GM19239 (cell line): ENCODE data around the gene PPBP.
"Not testable (repeated sequence)": the region's sequence is repeated elsewhere in the genome, so short reads cannot be mapped to it uniquely, and the experiment has no call there.

ENCODE experiments used
- DNase-seq: peaks from one replicate; pipeline ENCODE4 v3.0.0; 2011; ENCODE audit warnings: low spot score; ENCODE audit not compliant: insufficient read length
- FAIRE-seq: peaks from 2 replicates; lab custom pipeline; 2011; peaks lifted over from hg19 to GRCh38; lab: Jason Lieb, UNC

Gene PPBP

DNA sequence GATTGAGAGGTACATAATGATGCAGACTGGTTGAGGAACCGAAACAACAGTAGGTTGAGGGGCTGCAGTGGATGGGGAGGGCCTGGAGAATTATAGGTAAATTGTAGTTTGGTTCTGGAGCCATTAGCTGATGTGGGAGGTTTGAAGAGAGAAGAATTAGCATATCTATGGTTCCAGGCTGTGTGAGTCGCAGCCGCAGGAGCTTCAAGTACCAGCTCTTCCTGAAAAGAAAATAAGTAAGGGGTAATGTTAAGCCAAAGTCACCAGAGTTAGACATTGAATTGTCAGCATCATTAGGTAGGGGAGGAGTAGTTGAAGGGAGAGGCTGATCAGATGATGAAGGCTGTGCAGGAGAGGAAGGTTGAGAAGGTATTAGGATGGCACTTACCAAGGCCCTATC, 35.6 kb downstream of the PPBP start:
- no peak for DNase-seq
- FAIRE-seq: no peak

DNA sequence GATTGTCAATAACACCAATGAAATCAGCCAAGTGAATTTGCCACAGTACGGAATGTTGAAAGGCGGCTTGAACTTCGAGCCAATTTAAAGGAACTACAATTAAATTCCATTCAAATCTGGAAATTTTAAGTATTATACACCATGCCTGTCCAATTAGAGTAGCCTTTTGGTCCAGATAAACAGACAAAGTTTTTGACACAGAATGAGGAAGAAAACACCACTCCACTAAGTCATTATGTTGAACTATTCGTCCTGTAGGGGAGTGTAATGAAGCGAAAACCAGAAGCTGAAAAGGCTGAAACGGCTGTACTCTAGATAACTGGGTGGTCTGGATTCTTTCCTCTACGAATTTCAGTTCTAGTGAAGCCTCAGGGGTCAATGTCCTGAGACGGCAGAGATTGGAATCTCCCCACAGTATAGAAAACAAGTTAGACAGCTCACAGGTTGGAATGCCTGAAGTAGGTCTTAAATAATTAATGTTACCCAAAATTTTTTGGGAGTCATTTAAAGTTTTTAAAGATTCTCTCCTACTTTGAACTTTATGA, 37.5 kb downstream of the PPBP start:
- not testable (repeated sequence) for FAIRE-seq

DNA sequence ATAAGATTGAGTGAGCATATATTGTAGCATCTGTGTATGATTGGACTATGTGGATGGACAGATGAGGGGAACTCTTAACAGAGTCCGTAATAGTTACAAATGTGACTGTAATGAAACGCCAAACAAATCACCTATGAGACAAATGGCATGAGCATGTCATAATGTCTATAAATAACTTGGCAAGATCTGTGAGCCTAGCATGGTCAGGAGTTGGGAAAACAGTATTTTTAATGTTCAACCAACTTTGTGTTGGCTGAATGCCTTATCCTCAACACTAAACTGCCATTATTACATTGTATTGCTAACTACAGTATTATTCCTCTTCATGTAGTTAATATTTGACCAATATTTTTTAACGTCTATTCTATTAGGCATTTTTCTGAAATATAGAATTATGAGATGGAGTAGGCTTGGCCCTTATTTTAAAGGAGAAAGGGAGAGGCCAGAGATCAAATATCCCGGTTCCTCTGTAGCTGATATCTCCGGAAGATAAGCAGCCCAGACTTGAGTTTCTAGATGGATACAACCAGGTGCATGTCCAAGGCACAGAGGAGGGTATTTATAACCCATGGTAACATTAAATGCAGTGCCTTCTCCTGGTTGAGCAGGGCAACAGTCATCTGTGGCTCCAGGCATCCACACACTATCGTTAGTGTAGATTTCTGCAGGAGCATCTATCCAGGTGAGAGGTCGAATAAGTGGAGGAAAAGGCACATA, 38.8 kb downstream of the PPBP start:
- FAIRE-seq: no peak

More for the DNA sequence above, 37.5 kb downstream of the PPBP start:
- not testable (repeated sequence) for DNase-seq

DNA sequence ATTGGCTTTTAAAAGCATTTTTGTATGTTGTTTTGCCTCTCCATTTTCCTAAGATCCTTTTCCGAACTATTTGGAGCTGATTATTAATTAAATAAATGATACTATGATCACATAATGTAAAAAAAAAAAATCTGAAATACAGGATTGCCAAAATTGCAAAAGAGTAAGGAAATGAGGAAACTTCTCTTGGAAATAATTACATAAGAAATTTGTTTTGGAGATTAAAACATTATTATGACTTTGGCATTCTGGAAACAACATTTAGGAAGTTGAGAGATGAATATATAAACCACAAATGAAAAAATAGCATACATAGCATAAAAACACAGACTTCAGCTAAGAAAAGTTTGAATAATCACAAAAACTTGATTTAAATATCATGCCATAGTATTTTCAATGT, 39.7 kb downstream of the PPBP start:
- no peak for DNase-seq
- FAIRE-seq: no peak

More for the DNA sequence above, 38.8 kb downstream of the PPBP start:
- no peak for DNase-seq

DNA sequence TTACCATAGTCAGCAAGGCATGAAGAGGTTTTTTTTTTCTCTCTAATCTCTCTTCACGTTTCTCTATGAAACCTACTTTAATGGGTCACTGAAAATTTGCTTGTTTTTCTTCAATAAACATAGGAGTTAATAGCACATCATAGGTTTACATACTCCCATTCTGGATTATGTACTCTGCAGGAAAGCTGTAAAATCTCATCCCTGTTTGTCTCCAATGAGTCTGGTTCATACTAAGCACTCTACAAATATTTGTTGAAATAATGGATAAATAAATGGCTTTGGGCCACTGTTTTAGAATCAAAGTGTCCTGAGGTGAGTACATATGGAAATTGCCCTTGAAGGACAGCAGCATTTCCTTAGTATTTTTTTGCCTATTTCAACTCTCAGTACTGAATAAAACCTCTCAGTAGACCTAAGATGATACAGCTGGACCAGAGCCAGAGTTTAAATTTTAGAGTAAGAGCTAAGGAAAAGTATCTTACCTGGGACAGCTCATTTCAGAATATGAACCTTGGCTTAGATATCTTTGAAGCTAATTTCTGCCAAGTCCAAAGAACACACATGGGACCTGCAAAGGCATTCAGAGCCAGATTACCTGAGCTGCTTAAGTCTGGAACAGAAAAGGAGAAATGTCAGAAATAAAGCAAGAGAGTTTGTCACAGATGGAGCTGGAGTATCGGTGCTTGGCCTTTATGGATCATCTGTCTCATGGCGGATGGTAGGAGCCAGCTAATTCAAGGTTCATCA, 40.6 kb downstream of the PPBP start:
- no peak for DNase-seq
- FAIRE-seq: no peak

DNA sequence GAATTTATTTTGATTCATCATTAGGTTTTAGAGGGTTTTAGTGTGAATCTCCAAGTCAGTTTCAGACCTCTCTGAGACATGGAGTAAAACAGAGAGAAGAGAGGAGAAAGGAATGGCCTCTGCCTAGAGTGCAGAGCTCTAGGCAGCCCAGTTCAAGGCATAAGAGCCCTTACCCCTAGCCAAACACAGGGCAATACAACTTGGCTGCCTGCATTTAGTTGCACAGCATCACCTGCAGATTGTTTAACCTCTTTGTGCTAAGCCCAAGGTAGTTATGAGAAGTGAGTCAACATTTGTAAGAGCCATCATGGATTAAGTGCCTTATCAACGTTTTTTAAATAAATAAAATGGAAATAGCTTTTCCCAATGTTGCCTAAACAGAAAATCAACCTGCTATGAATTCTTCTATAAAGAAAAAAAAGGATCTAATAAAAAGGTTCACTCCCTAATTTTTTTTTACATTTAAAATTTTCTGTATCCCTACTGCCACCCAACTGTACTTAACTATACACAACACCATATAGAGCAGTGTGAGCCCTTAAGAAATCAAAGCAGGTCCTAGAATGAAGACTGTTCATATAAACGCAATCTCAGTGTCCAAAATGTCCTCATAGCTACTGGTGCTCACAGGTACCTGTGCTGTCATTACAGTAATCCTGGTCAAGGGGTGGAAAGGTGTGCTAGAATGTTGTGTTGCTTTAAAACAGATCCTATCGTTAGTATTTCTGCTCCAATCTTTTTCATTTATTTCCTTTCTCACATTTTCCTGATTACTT, 42.1 kb downstream of the PPBP start:
- no peak for FAIRE-seq
- DNase-seq: no peak

DNA sequence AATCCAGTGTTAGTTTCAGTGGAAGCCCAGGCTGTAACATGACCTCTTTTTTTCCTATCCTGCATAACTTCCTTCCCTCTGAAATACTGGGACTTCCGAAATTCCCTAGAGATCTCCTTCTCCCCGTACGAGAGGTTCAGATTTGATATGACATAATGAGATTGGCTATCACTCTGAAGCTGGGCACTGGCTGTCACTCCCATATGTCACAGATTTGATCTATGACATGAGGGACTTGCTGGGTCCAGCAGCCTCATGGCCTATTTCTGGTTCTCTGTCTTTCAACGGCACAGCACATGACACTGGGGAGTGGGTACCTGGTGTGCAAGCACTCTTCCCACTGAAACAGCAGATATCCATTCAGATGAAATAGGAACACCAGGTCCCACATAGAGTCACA, 42.9 kb downstream of the PPBP start:
- FAIRE-seq: no peak
- no peak for DNase-seq

DNA sequence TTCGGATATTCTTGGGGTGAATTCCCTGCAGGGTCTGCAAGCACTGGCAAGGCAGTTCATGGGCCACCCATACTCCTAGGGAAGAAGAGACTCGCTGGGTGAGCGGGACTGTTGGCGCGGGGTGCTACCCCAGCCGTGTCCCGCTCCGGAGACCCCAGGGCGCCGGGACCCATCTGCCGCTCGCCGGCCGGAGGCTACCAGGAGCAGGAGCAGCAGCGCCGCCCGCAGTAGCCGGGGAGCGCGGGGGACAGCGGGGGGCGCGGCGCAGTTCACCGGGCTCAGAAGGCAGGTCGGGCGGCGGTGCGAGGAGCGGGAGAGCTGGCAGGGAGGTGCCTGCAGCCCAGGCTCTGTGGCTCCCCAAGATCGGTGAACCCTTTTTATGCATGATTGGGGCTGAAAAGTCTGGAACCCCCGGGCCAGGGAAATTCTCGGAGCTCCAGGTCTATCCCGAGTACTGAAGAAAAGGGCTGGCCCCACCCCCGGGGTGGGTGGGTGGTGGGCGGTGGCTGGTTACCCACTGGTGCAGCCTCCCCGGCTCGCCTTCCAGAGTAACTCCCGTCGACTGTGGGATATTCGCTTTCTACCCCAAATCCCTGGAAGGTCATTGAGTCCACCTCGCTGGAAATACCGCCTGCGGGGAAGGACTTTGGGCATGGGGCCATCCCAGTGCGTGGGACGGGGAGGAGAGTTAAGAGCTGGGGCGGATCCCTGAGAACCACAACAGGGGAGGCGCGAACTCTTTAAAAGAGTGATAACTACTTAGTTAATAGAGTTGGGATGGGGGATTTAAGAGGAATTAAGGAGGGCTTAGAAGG, 43.7 kb downstream of the PPBP start:
- DNase-seq (no peak), FAIRE-seq (no peak)

DNA sequence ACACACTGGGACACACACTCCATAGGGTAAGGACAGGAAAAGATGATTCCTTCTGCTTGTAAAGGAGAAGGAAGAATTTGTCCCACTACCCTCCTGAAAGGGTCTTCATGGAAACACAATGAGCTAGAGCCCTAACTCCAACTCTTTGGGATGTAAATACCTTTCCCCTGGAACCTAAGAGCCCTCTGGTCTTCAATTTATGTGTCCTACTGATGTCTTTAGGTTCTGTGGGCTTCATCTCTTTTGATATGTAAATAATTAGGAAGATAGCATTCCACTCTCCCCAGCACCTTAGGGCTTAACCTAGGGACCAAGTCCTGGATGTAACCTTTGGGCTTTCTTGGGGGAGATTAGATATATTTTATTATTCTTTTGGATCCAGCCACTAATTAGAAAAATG, 44.4 kb downstream of the PPBP start:
- FAIRE-seq (no peak), DNase-seq (no peak)

DNA sequence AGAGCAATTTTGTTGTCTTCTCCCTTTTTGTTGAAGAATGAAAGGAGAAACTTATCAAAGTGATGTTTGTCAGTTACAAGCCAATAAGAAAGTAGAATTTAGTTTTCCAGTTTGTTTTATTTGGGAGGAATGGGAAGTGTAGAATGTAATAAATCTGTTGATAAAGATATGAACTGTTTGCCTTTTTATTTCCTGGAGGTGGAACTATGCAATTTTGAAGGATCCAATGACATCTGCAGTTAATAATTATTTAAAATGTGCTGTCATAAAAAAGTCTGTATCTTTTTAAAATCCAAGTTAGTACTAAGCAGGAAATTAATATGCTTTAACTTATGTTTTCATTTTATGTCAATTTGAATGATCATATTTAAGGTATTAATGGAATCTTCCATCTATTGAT, 51.0 kb downstream of the PPBP start:
- FAIRE-seq: no peak
- no peak for DNase-seq
